ENCODE data around the gene ARHGAP27. TPM values are rescaled to one million over a fixed set of nuclear protein-coding genes. Genes with fewer than 3 reads are reported as not detected.

The ARHGAP27 gene
- total and polyA plus RNA-seq, 2 of the 4 experiments (the other 2 are of a cell fraction) = under 0.01 to 0.89 TPM

- TF ChIP-seq CHD1 (IDR thresholded peaks at IDR 0.05; ENCODE audit: low read depth, low read length) = no peak
- no peak for TF ChIP-seq POLR2A (IDR thresholded peaks at IDR 0.05; ENCODE audit: low read depth, low read length)
- TF ChIP-seq FOS (IDR thresholded peaks at IDR 0.05; ENCODE audit: low read depth, low read length) = no peak
Observed at GRCh38 chr17:45394913-45395568, 37.6 kb downstream of the ARHGAP27 start (continued).

DNA sequence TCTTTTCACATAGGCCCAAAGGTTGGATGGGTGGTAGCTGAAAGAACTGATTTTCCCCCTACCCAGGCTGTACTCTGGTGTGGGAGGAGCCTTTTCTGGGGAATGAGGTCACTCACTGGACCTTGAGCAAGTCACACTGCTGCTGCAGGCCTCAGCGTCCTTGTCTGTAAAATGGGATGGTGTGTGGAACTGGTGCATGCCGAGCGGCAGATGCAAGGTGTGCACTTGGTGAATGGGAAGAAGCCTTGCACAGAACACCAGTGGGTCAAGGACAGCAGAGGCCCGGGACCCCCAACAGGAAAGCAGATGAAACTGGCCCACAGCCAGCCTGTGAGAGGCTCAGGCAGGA, 38.1 kb downstream of the ARHGAP27 start:
- Histone ChIP-seq H3K9me1 (ENCODE audit: insufficient read depth, low read length) (no peaks in the 10 kb centered on the region), H3K23ac (ENCODE audit: low read depth, low read length) (no peak overlapping the region), H3K56ac (ENCODE audit: extremely low read depth, insufficient read depth, low read length) (peak overlapping the region; percentile 26; the same call in 1 of the 2 replicates), H2BK20ac (ENCODE audit: low read depth, low read length) (no peak overlapping the region), H3K4me2 (ENCODE audit: low read depth, low read length) (no peak overlapping the region), H3K27me3 (ENCODE audit: control insufficient read depth, insufficient read depth, low read length) (peaks cover 6% of the 10 kb centered on the region; the same call in 1 of the 2 replicates), H2BK120ac (ENCODE audit: low read depth, low read length) (no peak overlapping the region), H3K4ac (ENCODE audit: low read depth, low read length) (peak overlapping the region; percentile 93), H3K14ac (replicated peaks; ENCODE audit: low read depth, low read length) (peak overlapping the region; percentile 28; the same call in 1 of the 2 replicates), H2AK9ac (replicated peaks; ENCODE audit: low read depth, low read length, poor library complexity) (no peak overlapping the region), H3K36me3 (ENCODE audit: control insufficient read depth, insufficient read depth, low read length) (no peaks in the 10 kb centered on the region), H3K9me3 (ENCODE audit: control insufficient read depth, insufficient read depth, low read length) (no peaks in the 10 kb centered on the region), H2AK5ac (ENCODE audit: low read depth, low read length) (peak overlapping the region; percentile 85), H4K20me1 (ENCODE audit: insufficient read depth, low read length) (no peaks in the 10 kb centered on the region), H3K9ac (ENCODE audit: low read depth, low read length) (0 out of 2 replicates have a peak overlapping the region, but pooled peaks have one; percentile 53), H2BK15ac (ENCODE audit: low read depth, low read length) (peak overlapping the region; percentile 59; the same call in 1 of the 3 replicates), H2BK5ac (ENCODE audit: low read depth, low read length, poor library complexity, severe bottlenecking) (no peak overlapping the region), H4K5ac (ENCODE audit: low read depth, low read length) (peak overlapping the region; percentile 85; the same call in 1 of the 2 replicates), H3K79me1 (ENCODE audit: low read depth in 1 of 2, low read length in 2 of 2) (no peaks in the 10 kb centered on the region), H3K4me3 (ENCODE audit: insufficient read depth, low read depth, low read length) (no peak overlapping the region), H4K8ac (ENCODE audit: low read depth in 2 of 2, low read length in 2 of 2) (peak overlapping the region; percentile 77 to 98; a peak in 3 of 4 replicates), H3K18ac (ENCODE audit: low read depth, low read length) (no peak overlapping the region), H4K91ac (ENCODE audit: insufficient read depth, low read depth, low read length) (peak overlapping the region; percentile 73; the same call in 1 of the 2 replicates), H3K27ac (ENCODE audit: insufficient read depth, low read length) (no peak overlapping the region; the same call in 1 of the 2 replicates), H2AFZ (replicated peaks; ENCODE audit: low read length, poor library complexity) (peak overlapping the region; percentile 99), H3K4me1 (ENCODE audit: control insufficient read depth, insufficient read depth, low read length) (peaks cover 5% of the 10 kb centered on the region)
- 58% methylated on average over 2 of the region's 4 CpGs; no CpG with 5 or more reads in 1 of the 2 experiments for WGBS, 2 experiments (ENCODE audit: extremely low coverage in 2 of 2, insufficient read length in 1 of 2)
- no peak for DNase-seq
- ATAC-seq (ENCODE audit: low read depth) = no peak
- POLR2A ChIA-PET (ENCODE audit: unreplicated experiment) = no interaction called here
- dilution Hi-C loops (cut with HindIII; ENCODE audit: low sequenced_read_pairs, unreplicated experiment) = no loop called here
- in situ Hi-C loops (cut with MboI; ENCODE audit: low sequenced_read_pairs) = no loop called here
- intact Hi-C loops (cut with micrococcal nuclease) = loop anchor here (2.0 kb wide), 1 partner anchor 438 kb away; no protein-coding TSS in a partner anchor
- CTCF ChIA-PET = no interaction called here
- no TSS peak for BruUV-seq (replicated peaks)
- TF ChIP-seq RAD21 (IDR thresholded peaks at IDR 0.05; ENCODE audit: low read length) (no peak), FOS (IDR thresholded peaks at IDR 0.05; ENCODE audit: low read depth, low read length) (no peak), POLR2A (IDR thresholded peaks at IDR 0.05; ENCODE audit: low read depth, low read length) (no peak), MXI1 (IDR thresholded peaks at IDR 0.05; ENCODE audit: borderline replicate concordance, low read depth, low read length) (no peak), RFX5 (IDR thresholded peaks at IDR 0.05; ENCODE audit: low read depth, low read length) (no peak), USF2 (IDR thresholded peaks at IDR 0.05; ENCODE audit: low read depth, low read length) (no peak), RCOR1 (IDR thresholded peaks at IDR 0.05; ENCODE audit: insufficient replicate concordance, low read length) (no peak), BHLHE40 (IDR thresholded peaks at IDR 0.05; ENCODE audit: low read depth, low read length) (no peak), MAZ (IDR thresholded peaks at IDR 0.05; ENCODE audit: borderline replicate concordance, low read depth, low read length) (no peak), MAFK (IDR thresholded peaks at IDR 0.05; ENCODE audit: low read depth, low read length) (no peak), SMC3 (IDR thresholded peaks at IDR 0.05; ENCODE audit: low read depth, low read length) (no peak), CEBPB (IDR thresholded peaks at IDR 0.05; ENCODE audit: low read depth, low read length) (no peak)
- TF ChIP-seq, protein P1, sequence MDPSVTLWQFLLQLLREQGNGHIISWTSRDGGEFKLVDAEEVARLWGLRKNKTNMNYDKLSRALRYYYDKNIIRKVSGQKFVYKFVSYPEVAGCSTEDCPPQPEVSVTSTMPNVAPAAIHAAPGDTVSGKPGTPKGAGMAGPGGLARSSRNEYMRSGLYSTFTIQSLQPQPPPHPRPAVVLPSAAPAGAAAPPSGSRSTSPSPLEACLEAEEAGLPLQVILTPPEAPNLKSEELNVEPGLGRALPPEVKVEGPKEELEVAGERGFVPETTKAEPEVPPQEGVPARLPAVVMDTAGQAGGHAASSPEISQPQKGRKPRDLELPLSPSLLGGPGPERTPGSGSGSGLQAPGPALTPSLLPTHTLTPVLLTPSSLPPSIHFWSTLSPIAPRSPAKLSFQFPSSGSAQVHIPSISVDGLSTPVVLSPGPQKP (IDR thresholded peaks at IDR 0.05; ENCODE audit: borderline replicate concordance, low read depth, low read length) = no peak

All from IMR-90 (cell line).